HepG2 (cell line): ENCODE measurements around the gene FGF9.

Experiments
- JDP2 ChIP-seq: sonication (generic); formaldehyde crosslinking; IDR thresholded peaks from 2 replicates; pipeline ENCODE4 v1.8.1; 2022; ENCODE audit warnings: missing genetic modification reagents, borderline replicate concordance
- KLF13 ChIP-seq: sonication (generic); formaldehyde crosslinking; IDR thresholded peaks from 2 replicates; pipeline ENCODE4 v1.4.0; 2020; ENCODE audit warnings: mild to moderate bottlenecking, missing genetic modification reagents
- MNT ChIP-seq: fragments of 450-650 bp; IDR thresholded peaks from 2 replicates; pipeline ENCODE4 v1.6.1; 2016
- RNF2 ChIP-seq: fragments of 450-650 bp; conservative IDR thresholded peaks from 2 replicates; pipeline ENCODE4 v1.6.1; 2016; ENCODE audit warnings: low read depth
- SMC3 ChIP-seq: IDR thresholded peaks from 2 replicates; pipeline ENCODE4 v1.6.1; 2011; ENCODE audit warnings: low read length, improper control_type of control experiment
- STAT5B ChIP-seq: sonication (generic); formaldehyde crosslinking; IDR thresholded peaks from 2 replicates; pipeline ENCODE4 v1.4.0; 2020; ENCODE audit warnings: missing genetic modification reagents
- TRAFD1 ChIP-seq: sonication (generic); formaldehyde crosslinking; IDR thresholded peaks from 2 replicates; pipeline ENCODE4 v1.5.1; 2020; ENCODE audit warnings: missing genetic modification reagents, mild to moderate bottlenecking, borderline replicate concordance
- ZBTB20 ChIP-seq: sonication (generic); formaldehyde crosslinking; IDR thresholded peaks from 2 replicates; pipeline ENCODE4 v1.8.1; 2023; ENCODE audit warnings: missing genetic modification reagents, low read depth, mild to moderate bottlenecking, borderline replicate concordance
- ZNF510 ChIP-seq: sonication (generic); formaldehyde crosslinking; IDR thresholded peaks from 2 replicates; pipeline ENCODE4 v1.4.0; 2020; ENCODE audit warnings: low read depth, mild to moderate bottlenecking, missing genetic modification reagents
- ZNF546 ChIP-seq: sonication (generic); formaldehyde crosslinking; conservative IDR thresholded peaks from 2 replicates; pipeline ENCODE4 v1.8.1; 2023; ENCODE audit warnings: mild to moderate bottlenecking, missing genetic modification reagents
- TF ChIP-seq, protein P1 (sequence below), 2 experiments: sonication (generic) in 1 of 2; formaldehyde crosslinking in 1 of 2; IDR thresholded peaks; 2 replicates each; pipeline versions ENCODE4 v1.6.1 to v1.9.0; 2014 to 2022; ENCODE audit warnings: antibody characterized with exemption in 1 of 2, borderline replicate concordance in 1 of 2, inconsistent platforms in 1 of 2, low read depth in 1 of 2, missing genetic modification reagents in 1 of 2
- TF ChIP-seq, protein P2 (sequence below): sonication (generic); formaldehyde crosslinking; IDR thresholded peaks from 2 replicates; pipeline ENCODE4 v1.4.0; 2020; ENCODE audit warnings: missing genetic modification reagents
- TF ChIP-seq, protein P3 (sequence below): fragments of 450-650 bp; IDR thresholded peaks from 2 replicates; pipeline ENCODE4 v1.6.1; 2017; ENCODE audit warnings: mild to moderate bottlenecking

GRCh38 chr13:21691500-21691899 is 20.6 kb downstream of the FGF9 start:
- TF ChIP-seq ZNF510 (CRISPR knock-in tag) (no peak), ZNF546 (CRISPR knock-in tag) (no peak), STAT5B (no peak), ZBTB20 (CRISPR knock-in tag) (no peak), RNF2 (no peak), TRAFD1 (CRISPR knock-in tag) (no peak), SMC3 (no peak), JDP2 (CRISPR knock-in tag) (no peak), KLF13 (CRISPR knock-in tag) (no peak), MNT (no peak)
- TF ChIP-seq, protein P1, sequence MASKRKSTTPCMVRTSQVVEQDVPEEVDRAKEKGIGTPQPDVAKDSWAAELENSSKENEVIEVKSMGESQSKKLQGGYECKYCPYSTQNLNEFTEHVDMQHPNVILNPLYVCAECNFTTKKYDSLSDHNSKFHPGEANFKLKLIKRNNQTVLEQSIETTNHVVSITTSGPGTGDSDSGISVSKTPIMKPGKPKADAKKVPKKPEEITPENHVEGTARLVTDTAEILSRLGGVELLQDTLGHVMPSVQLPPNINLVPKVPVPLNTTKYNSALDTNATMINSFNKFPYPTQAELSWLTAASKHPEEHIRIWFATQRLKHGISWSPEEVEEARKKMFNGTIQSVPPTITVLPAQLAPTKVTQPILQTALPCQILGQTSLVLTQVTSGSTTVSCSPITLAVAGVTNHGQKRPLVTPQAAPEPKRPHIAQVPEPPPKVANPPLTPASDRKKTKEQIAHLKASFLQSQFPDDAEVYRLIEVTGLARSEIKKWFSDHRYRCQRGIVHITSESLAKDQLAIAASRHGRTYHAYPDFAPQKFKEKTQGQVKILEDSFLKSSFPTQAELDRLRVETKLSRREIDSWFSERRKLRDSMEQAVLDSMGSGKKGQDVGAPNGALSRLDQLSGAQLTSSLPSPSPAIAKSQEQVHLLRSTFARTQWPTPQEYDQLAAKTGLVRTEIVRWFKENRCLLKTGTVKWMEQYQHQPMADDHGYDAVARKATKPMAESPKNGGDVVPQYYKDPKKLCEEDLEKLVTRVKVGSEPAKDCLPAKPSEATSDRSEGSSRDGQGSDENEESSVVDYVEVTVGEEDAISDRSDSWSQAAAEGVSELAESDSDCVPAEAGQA (IDR thresholded peaks at IDR 0.05; ENCODE audit: low read depth) = no peak
- TF ChIP-seq, protein P1 (CRISPR knock-in tag; IDR thresholded peaks at IDR 0.05; ENCODE audit: borderline replicate concordance) = no peak
- TF ChIP-seq, protein P2, sequence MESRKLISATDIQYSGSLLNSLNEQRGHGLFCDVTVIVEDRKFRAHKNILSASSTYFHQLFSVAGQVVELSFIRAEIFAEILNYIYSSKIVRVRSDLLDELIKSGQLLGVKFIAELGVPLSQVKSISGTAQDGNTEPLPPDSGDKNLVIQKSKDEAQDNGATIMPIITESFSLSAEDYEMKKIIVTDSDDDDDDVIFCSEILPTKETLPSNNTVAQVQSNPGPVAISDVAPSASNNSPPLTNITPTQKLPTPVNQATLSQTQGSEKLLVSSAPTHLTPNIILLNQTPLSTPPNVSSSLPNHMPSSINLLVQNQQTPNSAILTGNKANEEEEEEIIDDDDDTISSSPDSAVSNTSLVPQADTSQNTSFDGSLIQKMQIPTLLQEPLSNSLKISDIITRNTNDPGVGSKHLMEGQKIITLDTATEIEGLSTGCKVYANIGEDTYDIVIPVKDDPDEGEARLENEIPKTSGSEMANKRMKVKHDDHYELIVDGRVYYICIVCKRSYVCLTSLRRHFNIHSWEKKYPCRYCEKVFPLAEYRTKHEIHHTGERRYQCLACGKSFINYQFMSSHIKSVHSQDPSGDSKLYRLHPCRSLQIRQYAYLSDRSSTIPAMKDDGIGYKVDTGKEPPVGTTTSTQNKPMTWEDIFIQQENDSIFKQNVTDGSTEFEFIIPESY (CRISPR knock-in tag) = no peak
- TF ChIP-seq, protein P3, sequence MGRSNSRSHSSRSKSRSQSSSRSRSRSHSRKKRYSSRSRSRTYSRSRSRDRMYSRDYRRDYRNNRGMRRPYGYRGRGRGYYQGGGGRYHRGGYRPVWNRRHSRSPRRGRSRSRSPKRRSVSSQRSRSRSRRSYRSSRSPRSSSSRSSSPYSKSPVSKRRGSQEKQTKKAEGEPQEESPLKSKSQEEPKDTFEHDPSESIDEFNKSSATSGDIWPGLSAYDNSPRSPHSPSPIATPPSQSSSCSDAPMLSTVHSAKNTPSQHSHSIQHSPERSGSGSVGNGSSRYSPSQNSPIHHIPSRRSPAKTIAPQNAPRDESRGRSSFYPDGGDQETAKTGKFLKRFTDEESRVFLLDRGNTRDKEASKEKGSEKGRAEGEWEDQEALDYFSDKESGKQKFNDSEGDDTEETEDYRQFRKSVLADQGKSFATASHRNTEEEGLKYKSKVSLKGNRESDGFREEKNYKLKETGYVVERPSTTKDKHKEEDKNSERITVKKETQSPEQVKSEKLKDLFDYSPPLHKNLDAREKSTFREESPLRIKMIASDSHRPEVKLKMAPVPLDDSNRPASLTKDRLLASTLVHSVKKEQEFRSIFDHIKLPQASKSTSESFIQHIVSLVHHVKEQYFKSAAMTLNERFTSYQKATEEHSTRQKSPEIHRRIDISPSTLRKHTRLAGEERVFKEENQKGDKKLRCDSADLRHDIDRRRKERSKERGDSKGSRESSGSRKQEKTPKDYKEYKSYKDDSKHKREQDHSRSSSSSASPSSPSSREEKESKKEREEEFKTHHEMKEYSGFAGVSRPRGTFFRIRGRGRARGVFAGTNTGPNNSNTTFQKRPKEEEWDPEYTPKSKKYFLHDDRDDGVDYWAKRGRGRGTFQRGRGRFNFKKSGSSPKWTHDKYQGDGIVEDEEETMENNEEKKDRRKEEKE = no peak
